ENCODE data around the gene LINC00237. TPM values are rescaled to one million over a fixed set of nuclear protein-coding genes. Genes with fewer than 3 reads are reported as not detected.
A peak's percentile ranks its signal among the peaks of the same experiment; 100 is the strongest.

Gene LINC00237
- total RNA-seq, 1 donor from 2014 or later, result not detected

- DNase-seq (ENCODE audit: low read depth), result no peak
- H3K4me3 ChIP-seq (ENCODE audit: low read depth, low read length), result no peak overlapping the region
- TF ChIP-seq CTCF (conservative IDR thresholded peaks at IDR 0.05; ENCODE audit: low read depth, low read length), result no peak
Observed at GRCh38 chr20:21134883-21135493, 28.8 kb upstream of the LINC00237 start.

DNA sequence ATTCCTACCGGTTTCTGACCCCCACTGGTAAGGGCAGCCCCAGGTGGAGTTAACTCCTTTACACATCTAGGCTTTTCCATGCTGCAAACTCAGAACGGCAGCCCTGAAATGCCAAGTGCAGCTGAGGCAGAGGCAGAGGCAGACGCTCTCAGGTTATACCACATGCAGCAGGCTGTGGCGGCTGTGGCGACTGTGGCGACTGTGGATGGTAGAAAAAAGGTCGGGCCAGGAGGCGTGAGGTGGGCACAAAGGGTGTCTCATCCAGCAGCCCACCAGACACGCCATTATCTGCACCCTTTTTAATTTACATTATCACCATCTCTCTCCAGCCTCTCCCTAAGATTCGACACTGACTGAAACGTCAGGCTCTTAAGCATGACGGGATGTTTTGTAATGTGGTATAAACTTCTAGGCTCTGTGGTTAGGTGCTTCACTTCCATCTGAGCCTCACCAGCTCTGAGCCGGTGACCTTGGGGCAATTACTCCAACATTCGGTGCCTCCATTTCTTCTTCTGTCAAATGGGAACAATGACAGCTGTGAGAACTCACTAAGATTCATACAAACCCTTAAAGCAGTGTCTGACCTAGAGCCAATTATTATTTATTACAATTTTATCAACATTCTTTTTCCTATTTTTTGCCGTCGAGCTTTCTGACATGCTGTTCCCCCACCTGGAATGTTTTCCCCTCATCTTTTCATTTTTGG is 27.9 kb upstream of the LINC00237 start:
- DNase-seq (ENCODE audit: low read depth), result no peak
- no peak for TF ChIP-seq CTCF (conservative IDR thresholded peaks at IDR 0.05; ENCODE audit: low read depth, low read length)
- no peak overlapping the region for H3K4me3 ChIP-seq (ENCODE audit: low read depth, low read length)

- no peak for TF ChIP-seq CTCF (conservative IDR thresholded peaks at IDR 0.05; ENCODE audit: low read depth, low read length)
- no peak overlapping the region for H3K4me3 ChIP-seq (ENCODE audit: low read depth, low read length)
- no peak for DNase-seq (ENCODE audit: low read depth)
Observed at GRCh38 chr20:21133404-21133803, 27.2 kb upstream of the LINC00237 start.

DNA sequence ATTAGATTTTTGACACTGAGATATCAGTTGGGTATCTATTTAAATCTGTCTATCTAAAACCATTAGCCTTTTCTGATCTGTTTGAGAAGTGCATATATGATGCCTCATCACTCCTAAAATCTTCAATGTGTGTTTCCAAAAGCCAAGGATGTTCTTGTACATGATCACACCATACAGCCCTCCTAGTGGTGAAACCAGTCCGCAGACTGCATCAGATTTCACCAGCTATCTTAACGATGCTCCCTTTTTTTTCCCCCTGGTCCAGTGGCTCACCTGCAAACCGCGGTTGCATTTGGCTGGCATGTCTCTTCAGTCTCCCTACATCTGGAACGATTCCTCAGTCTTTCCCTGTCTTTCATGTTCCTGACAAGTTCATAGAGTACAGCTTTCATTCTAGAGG is 23.7 kb upstream of the LINC00237 start:
- H3K4me3 ChIP-seq (ENCODE audit: low read depth, low read length), result no peak overlapping the region
- no peak for DNase-seq (ENCODE audit: low read depth)
- TF ChIP-seq CTCF (conservative IDR thresholded peaks at IDR 0.05; ENCODE audit: low read depth, low read length), result no peak

- H3K4me3 ChIP-seq (ENCODE audit: low read depth, low read length), result no peak overlapping the region
- no peak for DNase-seq (ENCODE audit: low read depth)
- TF ChIP-seq CTCF (conservative IDR thresholded peaks at IDR 0.05; ENCODE audit: low read depth, low read length), result no peak
Observed at GRCh38 chr20:21127201-21127981, 21.2 kb upstream of the LINC00237 start.

DNA sequence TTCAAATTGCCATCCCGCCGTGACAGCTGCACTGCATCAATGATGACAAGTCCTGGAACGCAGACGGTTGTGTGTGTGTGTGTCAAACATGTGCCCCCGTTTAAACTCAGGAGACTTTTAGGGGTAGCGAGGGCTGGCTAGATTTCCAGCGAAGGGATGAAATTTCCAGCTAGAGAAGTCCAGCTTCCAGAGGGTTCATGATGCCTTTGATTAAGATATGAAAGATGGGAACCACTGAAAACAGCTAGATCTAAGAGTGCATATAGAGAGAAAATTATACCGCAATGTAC is 20.4 kb upstream of the LINC00237 start:
- peak overlapping the region; percentile 94 for H3K4me3 ChIP-seq (ENCODE audit: low read depth, low read length)
- TF ChIP-seq CTCF (conservative IDR thresholded peaks at IDR 0.05; ENCODE audit: low read depth, low read length), result no peak
- DNase-seq (ENCODE audit: low read depth), result no peak

Measured in epithelial cell of proximal tubule (primary cell).